HepG2 (cell line): Measurements from ENCODE around the gene KLF9. TPM values are rescaled to one million over a fixed set of nuclear protein-coding genes. Genes with fewer than 3 reads are reported as not detected.

Experiments
- ATAC-seq: fragments of 200-7000 bp; cut with Tn5 transposase; 3 replicates; pipeline ENCODE4 v1.9.1; 2020; ENCODE audit warnings: mild to moderate bottlenecking, moderate library complexity
- BruUV-seq: library from RNA; stranded (reverse); fragments of 400-500 nt; replicated peaks from 2 replicates; lab custom pipeline; 2021; lab: Mats Ljungman, UMichigan
- CTCF ChIA-PET: fragments of 300-600 bp; formaldehyde crosslinking; extraction: SDS; loops from one replicate; lab custom pipeline; 2021; ENCODE audit warnings: low total read pairs, inconsistent platforms, low intra/inter-chr PET ratio; lab: Yijun Ruan, JAX
- POLR2A ChIA-PET: fragments of 350-600 bp; sonication (Branson Sonifier 250); formaldehyde crosslinking; loops from one replicate; lab custom pipeline; 2020; ENCODE audit warnings: antibody characterized with exemption, inconsistent platforms; lab: Yijun Ruan, JAX
- DNase-seq: peaks from one replicate; pipeline ENCODE4 v3.0.0-alpha.2; 2015; ENCODE audit warnings: low spot score
- FAIRE-seq: peaks from 3 replicates; lab custom pipeline; 2011; peaks lifted over from hg19 to GRCh38; lab: Jason Lieb, UNC
- H2AFZ ChIP-seq: one replicate; pipeline ENCODE4 v1.6.1; 2011; ENCODE audit warnings: low read length, inconsistent platforms
- H3K27ac ChIP-seq: fragments of 300-600 bp; 3 replicates; pipeline ENCODE4 v1.8.0; 2011; ENCODE audit warnings: mixed run types, mild to moderate bottlenecking, mixed read lengths, low read length, inconsistent platforms; ENCODE audit not compliant: insufficient read depth; ENCODE audit errors: extremely low read length
- H3K27me3 ChIP-seq, 2 experiments: fragments of 200-600 bp in 1 of 2; 2 replicates in 1 of 2; 3 replicates in 1 of 2; pipeline versions ENCODE4 v1.6.0 to v1.8.0; 2011; ENCODE audit warnings: low read length in 2 of 2, mild to moderate bottlenecking in 2 of 2, moderate library complexity in 2 of 2, inconsistent platforms in 1 of 2; ENCODE audit not compliant: insufficient read depth in 2 of 2, control insufficient read depth in 1 of 2
- H3K36me3 ChIP-seq, 2 experiments: fragments of 200-600 bp in 1 of 2; replicated peaks in 1 of 2; 2 replicates in 1 of 2; 3 replicates in 1 of 2; pipeline versions ENCODE4 v1.5.1 to v1.8.0; 2011; ENCODE audit warnings: low read length in 2 of 2, inconsistent platforms in 1 of 2; ENCODE audit not compliant: insufficient read depth in 2 of 2, control insufficient read depth in 1 of 2
- H3K4me1 ChIP-seq: 2 replicates; pipeline ENCODE4 v1.5.1; 2012; ENCODE audit warnings: low read length, inconsistent platforms; ENCODE audit not compliant: insufficient read depth
- H3K4me2 ChIP-seq: 2 replicates; pipeline ENCODE4 v1.6.0; 2011; ENCODE audit warnings: low read depth, low read length, inconsistent platforms
- H3K4me3 ChIP-seq, 3 experiments: fragments of 200-600 bp in 1 of 3; sonication (generic), shearing (Covaris generic) in 1 of 3; replicated peaks in 1 of 3; 2 replicates each; pipeline ENCODE4 v1.5.1; 2011 to 2016; ENCODE audit warnings: low read length in 3 of 3, inconsistent platforms in 2 of 3, low read depth in 2 of 3, mild to moderate bottlenecking in 2 of 3, control low read depth in 1 of 3, mixed read lengths in 1 of 3; ENCODE audit not compliant: insufficient read depth in 1 of 3
- H3K79me2 ChIP-seq: one replicate; pipeline ENCODE4 v1.6.1; 2011; ENCODE audit warnings: low read length, inconsistent platforms; ENCODE audit not compliant: insufficient read depth
- H3K9ac ChIP-seq: 2 replicates; pipeline ENCODE4 v1.6.0; 2011; ENCODE audit warnings: mild to moderate bottlenecking, low read depth, low read length, inconsistent platforms; ENCODE audit not compliant: insufficient read depth
- H3K9me3 ChIP-seq: 2 replicates; pipeline ENCODE4 v1.5.1; 2012; ENCODE audit warnings: mild to moderate bottlenecking, low read length
- H4K20me1 ChIP-seq: 2 replicates; pipeline ENCODE4 v1.6.0; 2011; ENCODE audit warnings: inconsistent platforms, mild to moderate bottlenecking, low read length, moderate library complexity; ENCODE audit not compliant: insufficient read depth
- GPN1 ChIP-seq: sonication (generic); formaldehyde crosslinking; IDR thresholded peaks from 2 replicates; pipeline ENCODE4 v1.5.1; 2020; ENCODE audit warnings: missing genetic modification reagents, borderline replicate concordance
- KLF15 ChIP-seq: sonication (generic); formaldehyde crosslinking; IDR thresholded peaks from 2 replicates; pipeline ENCODE4 v1.8.1; 2023; ENCODE audit warnings: borderline replicate concordance, mild to moderate bottlenecking, inconsistent platforms, missing genetic modification reagents, mixed read lengths
- NFKBIZ ChIP-seq: IDR thresholded peaks from 2 replicates; pipeline ENCODE4 v1.6.1; 2018; ENCODE audit warnings: missing genetic modification reagents, missing compliant biosample characterization
- PATZ1 ChIP-seq: sonication (generic); formaldehyde crosslinking; IDR thresholded peaks from 2 replicates; pipeline ENCODE4 v1.4.0; 2020; ENCODE audit warnings: missing genetic modification reagents
- PCBP1 ChIP-seq: fragments of 200-400 bp; formaldehyde crosslinking; IDR thresholded peaks from 2 replicates; pipeline ENCODE4 v1.6.1; 2017; ENCODE audit warnings: mild to moderate bottlenecking, low read depth, low read length, borderline replicate concordance
- PHB2 ChIP-seq: fragments of 450-650 bp; IDR thresholded peaks from 2 replicates; pipeline ENCODE4 v1.6.1; 2018; ENCODE audit not compliant: partially characterized antibody
- PREB ChIP-seq: sonication (generic); formaldehyde crosslinking; IDR thresholded peaks from 2 replicates; pipeline ENCODE4 v1.4.0; 2020; ENCODE audit warnings: missing genetic modification reagents
- RARG ChIP-seq: sonication (generic); formaldehyde crosslinking; IDR thresholded peaks from 2 replicates; pipeline ENCODE4 v1.4.0; 2020; ENCODE audit warnings: low read depth, mild to moderate bottlenecking, missing genetic modification reagents
- ZBTB10 ChIP-seq: sonication (generic); formaldehyde crosslinking; IDR thresholded peaks from 2 replicates; pipeline ENCODE4 v1.4.0; 2020; ENCODE audit warnings: missing genetic modification reagents, borderline replicate concordance
- ZBTB2 ChIP-seq: sonication (generic); formaldehyde crosslinking; IDR thresholded peaks from 2 replicates; pipeline ENCODE4 v1.8.0; 2022; ENCODE audit warnings: low read depth, missing genetic modification reagents
- ZNF326 ChIP-seq: sonication (generic); formaldehyde crosslinking; IDR thresholded peaks from 2 replicates; pipeline ENCODE4 v1.4.0; 2020; ENCODE audit warnings: missing genetic modification reagents, borderline replicate concordance
- ZNF75D ChIP-seq: sonication (generic); formaldehyde crosslinking; IDR thresholded peaks from 2 replicates; pipeline ENCODE4 v1.8.1; 2023; ENCODE audit warnings: missing genetic modification reagents, mild to moderate bottlenecking, borderline replicate concordance
- WGBS: methylation state at CpG from one replicate; pipeline ENCODE4 v1.1.6; 2017; ENCODE audit warnings: low lambda C conversion rate; 5-methylcytosine and 5-hydroxymethylcytosine counted together
- in situ Hi-C: cut with HindIII; loops from 2 replicates; pipeline ENCODE4 v1.10.0; 2017; ENCODE audit warnings: low pct_unique_long_range_greater_than_20kb; ENCODE audit not compliant: extremely low pct_ligation_motif_present
- intact Hi-C: fragments of 100-400 bp; cut with micrococcal nuclease; formaldehyde crosslinking; loops from one replicate; pipeline ENCODE4 v1.10.0; 2022; ENCODE audit not compliant: unreplicated experiment
- polyA plus RNA-seq, 8 experiments: library from polyadenylated mRNA; depleted of rRNA in 3 of 8; stranded (reverse) in 7 of 8; unstranded in 1 of 8; fragments of >200 nt; fragmentation: Illumina TruSeq in 4 of 8; extraction: Trizol in 4 of 8; gene quantifications; 2 replicates each; pipeline versions ENCODE4 v1.2.1 to v1.2.3, GENCODE V29; 2011 to 2016; ENCODE audit warnings: low read depth in 4 of 8, missing spikeins in 1 of 8, mixed read lengths in 1 of 8; ENCODE audit not compliant: insufficient read depth in 1 of 8
- total RNA-seq, 5 experiments: library from RNA; depleted of rRNA; stranded (reverse); fragments of >200 nt; fragmentation: Illumina TruSeq; extraction: Trizol; gene quantifications; 2 replicates each; pipeline ENCODE4 v1.2.3, GENCODE V29; 2016; ENCODE audit warnings: low read depth in 1 of 5

Gene KLF9
- total and polyA plus RNA-seq, 2 of the 13 experiments (the other 11 are each of a cell fraction or from before 2014, with no cell fraction given), result 5.7 to 7.2 TPM

GRCh38 chr9:70352356-70352755 is 62.1 kb downstream of the KLF9 start:
- no peak for TF ChIP-seq ZNF75D (CRISPR knock-in tag)
- TF ChIP-seq GPN1 (CRISPR knock-in tag), result no peak
- TF ChIP-seq PCBP1, result no peak
- TF ChIP-seq KLF15 (CRISPR knock-in tag), result no peak
- no peak for TF ChIP-seq ZNF326 (CRISPR knock-in tag)
- no peak for TF ChIP-seq ZBTB2 (CRISPR knock-in tag)
- TF ChIP-seq PHB2, result no peak
- no peak for TF ChIP-seq PREB
- TF ChIP-seq ZBTB10 (CRISPR knock-in tag), result no peak
- no peak for TF ChIP-seq PATZ1 (CRISPR knock-in tag)
- no peak for TF ChIP-seq NFKBIZ (CRISPR knock-in tag)
- no peak for TF ChIP-seq RARG (CRISPR knock-in tag)
- H3K4me2 ChIP-seq, result no peak overlapping the region
- H3K4me3 ChIP-seq, result no peak overlapping the region
- no peak overlapping the region for H3K27ac ChIP-seq
- ATAC-seq, result no peak
- POLR2A ChIA-PET, result no interaction called here
- peaks cover 0 to 26% of the 10 kb centered on the region in 2 experiments; a peak in 3 of 5 replicates for H3K36me3 ChIP-seq
- H2AFZ ChIP-seq, result no peak overlapping the region
- FAIRE-seq, result no peak
- CTCF ChIA-PET, result no interaction called here
- H3K9ac ChIP-seq, result no peak overlapping the region
- in situ Hi-C loops (loop anchor here (5.0 kb wide), 1 partner anchor 135 kb away; no protein-coding TSS in a partner anchor), intact Hi-C loops (loop anchor here (5.0 kb wide), 1 partner anchor 60 kb away; the partner anchor contains the start of gene KLF9)
- H3K27me3 ChIP-seq, result no peaks in the 10 kb centered on the region
- H3K79me2 ChIP-seq, result no peaks in the 10 kb centered on the region
- no TSS peak for BruUV-seq
- no peak for DNase-seq
- WGBS, result 100% methylated on average over 1 of the region's 1 CpG
- H3K9me3 ChIP-seq, result no peaks in the 10 kb centered on the region
- H3K4me1 ChIP-seq, result no peaks in the 10 kb centered on the region
- no peaks in the 10 kb centered on the region for H4K20me1 ChIP-seq
